Esophagus squamous epithelium (tissue), 5 donors: ENCODE results near the gene PTPRM. TPM values are rescaled to one million over a fixed set of nuclear protein-coding genes. Genes with fewer than 3 reads are reported as not detected.

ENCODE experiments used
- DNase-seq: peaks from one replicate; lab custom pipeline; 2025; lab: John Stamatoyannopoulos, UW
- H3K27ac ChIP-seq, 4 donors: fragments of 200-600 bp; sonication (generic); one replicate each; pipeline ENCODE4 v1.5.1; 2016 to 2019; ENCODE audit warnings: mild to moderate bottlenecking in 1 of 4
- H3K27me3 ChIP-seq, 4 donors: fragments of 200-600 bp; sonication (generic); 1 replicate in 3 of 4; 2 replicates in 1 of 4; pipeline versions ENCODE4 v1.5.1 to v1.6.0; 2017 to 2021; ENCODE audit warnings: antibody characterized with exemption in 1 of 4
- H3K36me3 ChIP-seq, 3 donors: fragments of 200-600 bp; sonication (generic); one replicate each; pipeline ENCODE4 v1.5.1; 2016 to 2019
- H3K4me1 ChIP-seq, 3 donors: fragments of 200-600 bp; sonication (generic); one replicate each; pipeline ENCODE4 v1.5.1; 2017 to 2019
- H3K4me3 ChIP-seq, 4 donors: fragments of 200-600 bp; sonication (generic); 1 replicate in 3 of 4; 2 replicates in 1 of 4; pipeline ENCODE4 v1.5.1; 2016 to 2019; ENCODE audit warnings: mild to moderate bottlenecking in 2 of 4, moderate library complexity in 1 of 4
- H3K9me3 ChIP-seq, 3 donors: fragments of 200-600 bp; sonication (generic); one replicate each; pipeline ENCODE4 v1.5.1; 2016 to 2019
- POLR2A ChIP-seq, 4 donors: fragments of 450-650 bp; IDR thresholded peaks; one replicate each; pipeline ENCODE4 v1.6.1; 2017; ENCODE audit warnings: antibody characterized with exemption in 4 of 4, mild to moderate bottlenecking in 4 of 4, moderate library complexity in 3 of 4
- WGBS, 2 donors: methylation state at CpG; one replicate each; pipeline ENCODE4 v1.1.5; 2018; 5-methylcytosine and 5-hydroxymethylcytosine counted together
- intact Hi-C: fragments of 100-400 bp; cut with DNase I; formaldehyde crosslinking; loops from one replicate; pipeline ENCODE4 v1.15.0; 2022
- total RNA-seq, 4 donors: library from RNA; depleted of rRNA; stranded (reverse); fragments of >200 nt; gene quantifications; one replicate each; pipeline ENCODE4 v1.1.0, GENCODE V29; 2016
- TF ChIP-seq, protein P1 (sequence below), 6 experiments: fragments of 450-650 bp in 4 of 6; fragments of 200-600 bp in 2 of 6; sonication (generic) in 2 of 6; IDR thresholded peaks; one replicate each; pipeline ENCODE4 v1.5.1; 2016 to 2019; ENCODE audit warnings: antibody characterized with exemption in 6 of 6, mild to moderate bottlenecking in 4 of 6, moderate library complexity in 4 of 6
- donor health status: DM: yes; HTN: yes; CAD: no.

Gene PTPRM
- total RNA-seq, 4 donors from 2014 or later: 6.5 to 38.7 (median 11.1) TPM

DNA sequence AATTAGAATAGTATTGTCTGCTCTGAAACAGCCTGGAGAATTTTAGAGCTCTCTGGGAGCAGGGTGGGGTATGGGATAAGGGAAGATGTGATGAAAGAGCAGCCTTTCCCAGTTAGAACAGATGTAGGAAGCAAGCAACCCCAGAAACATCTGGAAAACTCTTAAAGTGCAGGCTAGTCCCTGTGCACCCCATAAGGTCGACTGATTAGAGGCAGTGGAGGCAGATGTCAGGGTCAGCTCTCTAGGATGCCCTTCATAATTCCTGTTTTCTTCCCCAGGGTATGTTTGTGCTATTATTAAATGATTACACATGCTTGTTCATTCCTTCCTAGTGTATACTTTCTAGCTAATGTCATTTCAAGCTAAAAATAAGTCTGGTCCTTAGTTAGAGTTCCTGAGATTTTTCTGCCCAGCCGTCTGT lies 41.7 kb downstream of the PTPRM start:
- 31 to 41% methylated on average over 2 of the region's 2 CpGs for WGBS, 2 donors
- no peaks in the 10 kb centered on the region for H3K36me3 ChIP-seq
- no peaks in the 10 kb centered on the region for H3K9me3 ChIP-seq
- intact Hi-C loops: no loop called here
- TF ChIP-seq POLR2A (IDR thresholded peaks at IDR 0.05): no peak
- TF ChIP-seq, protein P1, sequence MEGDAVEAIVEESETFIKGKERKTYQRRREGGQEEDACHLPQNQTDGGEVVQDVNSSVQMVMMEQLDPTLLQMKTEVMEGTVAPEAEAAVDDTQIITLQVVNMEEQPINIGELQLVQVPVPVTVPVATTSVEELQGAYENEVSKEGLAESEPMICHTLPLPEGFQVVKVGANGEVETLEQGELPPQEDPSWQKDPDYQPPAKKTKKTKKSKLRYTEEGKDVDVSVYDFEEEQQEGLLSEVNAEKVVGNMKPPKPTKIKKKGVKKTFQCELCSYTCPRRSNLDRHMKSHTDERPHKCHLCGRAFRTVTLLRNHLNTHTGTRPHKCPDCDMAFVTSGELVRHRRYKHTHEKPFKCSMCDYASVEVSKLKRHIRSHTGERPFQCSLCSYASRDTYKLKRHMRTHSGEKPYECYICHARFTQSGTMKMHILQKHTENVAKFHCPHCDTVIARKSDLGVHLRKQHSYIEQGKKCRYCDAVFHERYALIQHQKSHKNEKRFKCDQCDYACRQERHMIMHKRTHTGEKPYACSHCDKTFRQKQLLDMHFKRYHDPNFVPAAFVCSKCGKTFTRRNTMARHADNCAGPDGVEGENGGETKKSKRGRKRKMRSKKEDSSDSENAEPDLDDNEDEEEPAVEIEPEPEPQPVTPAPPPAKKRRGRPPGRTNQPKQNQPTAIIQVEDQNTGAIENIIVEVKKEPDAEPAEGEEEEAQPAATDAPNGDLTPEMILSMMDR (IDR thresholded peaks at IDR 0.05): no peak
- H3K4me3 ChIP-seq: no peak overlapping the region
- H3K4me1 ChIP-seq: peaks cover 0 to 23% (median 2%) of the 10 kb centered on the region in 3 donors
- DNase-seq: no peak
- H3K27me3 ChIP-seq: no peaks in the 10 kb centered on the region
- H3K27ac ChIP-seq: peak overlapping the region in 2 of 4 donors; percentile 15 to 43

DNA sequence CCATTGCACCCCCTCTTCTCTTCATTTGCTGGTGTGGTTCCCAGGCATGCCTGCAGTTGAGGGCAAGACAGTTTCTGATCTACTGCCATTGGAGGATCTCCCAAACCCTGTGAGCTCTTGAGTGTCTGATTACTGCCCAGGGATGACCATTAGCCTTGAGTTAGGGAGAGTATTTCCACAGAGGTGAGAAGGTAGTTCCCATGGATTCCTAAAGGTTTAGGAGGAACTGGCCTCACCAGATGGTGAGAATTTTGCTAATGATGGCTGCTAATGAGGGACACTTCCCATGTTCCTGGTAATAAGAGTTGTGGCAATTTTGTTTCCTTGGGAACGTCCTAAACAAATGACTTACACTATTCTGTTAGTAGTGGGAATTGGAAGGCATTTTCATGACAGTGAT lies 42.5 kb downstream of the PTPRM start:
- no peak overlapping the region for H3K4me3 ChIP-seq
- DNase-seq: no peak
- WGBS, 2 donors: 58 to 89% methylated on average over 1 of the region's 1 CpG

DNA sequence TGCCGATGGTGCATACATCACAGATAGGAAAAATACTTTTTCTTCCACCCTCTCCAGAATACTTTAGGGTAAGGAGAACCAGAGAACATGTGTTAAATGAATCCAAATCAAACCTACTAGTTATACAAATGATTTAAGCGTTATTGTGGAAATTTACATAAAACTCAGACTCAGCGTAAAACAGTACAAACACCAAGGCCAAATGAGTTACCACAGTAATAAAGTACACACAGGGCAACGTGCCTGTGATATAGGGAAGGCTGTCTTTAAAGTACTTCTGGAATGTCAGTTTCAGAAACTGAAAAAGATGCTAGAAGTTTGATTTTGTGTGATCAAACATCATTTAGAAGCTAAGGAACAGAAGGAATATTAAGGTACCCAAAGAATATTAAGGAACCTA lies 46.9 kb downstream of the PTPRM start:
- WGBS, 2 donors: 73 to 80% methylated on average over 4 of the region's 4 CpGs
- intact Hi-C loops: no loop called here
- Histone ChIP-seq H3K27ac (no peak overlapping the region), H3K36me3 (no peaks in the 10 kb centered on the region), H3K9me3 (no peaks in the 10 kb centered on the region), H3K4me1 (peaks cover 5 to 47% (median 5%) of the 10 kb centered on the region in 3 donors), H3K27me3 (no peaks in the 10 kb centered on the region), H3K4me3 (no peak overlapping the region)
- no peak for DNase-seq
- TF ChIP-seq, protein P1 (IDR thresholded peaks at IDR 0.05): no peak
- TF ChIP-seq POLR2A (IDR thresholded peaks at IDR 0.05): no peak

More for the DNA sequence above, 42.5 kb downstream of the PTPRM start:
- H3K36me3 ChIP-seq: no peaks in the 10 kb centered on the region
- H3K27ac ChIP-seq: no peak overlapping the region
- no peaks in the 10 kb centered on the region for H3K9me3 ChIP-seq
- no peaks in the 10 kb centered on the region for H3K27me3 ChIP-seq
- peaks cover 0 to 23% (median 2%) of the 10 kb centered on the region in 3 donors for H3K4me1 ChIP-seq
- TF ChIP-seq, protein P1 (IDR thresholded peaks at IDR 0.05): no peak
- no peak for TF ChIP-seq POLR2A (IDR thresholded peaks at IDR 0.05)
- intact Hi-C loops: no loop called here

DNA sequence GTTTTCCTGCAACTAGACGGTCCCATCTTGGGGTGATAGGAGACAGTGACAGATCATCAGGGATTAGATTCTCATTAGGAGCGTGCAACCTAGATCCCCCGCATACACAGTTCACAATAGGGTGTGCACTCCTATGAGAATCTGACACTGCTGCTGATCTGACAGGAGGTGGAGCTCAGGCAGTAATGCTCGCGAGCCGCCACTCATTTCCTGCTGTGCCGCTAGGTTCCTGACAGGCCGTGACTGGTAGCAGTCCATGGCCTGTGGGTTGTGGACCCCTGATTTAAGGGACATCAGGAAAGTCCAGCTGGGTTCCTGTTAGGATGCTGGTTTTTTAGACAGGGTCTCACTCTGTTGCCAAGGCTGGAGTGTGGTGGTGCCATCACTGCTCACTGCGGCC lies 48.7 kb downstream of the PTPRM start:
- peaks cover 5 to 52% (median 5%) of the 10 kb centered on the region in 3 donors for H3K4me1 ChIP-seq
- DNase-seq: no peak
- no peak overlapping the region for H3K4me3 ChIP-seq
- intact Hi-C loops: no loop called here
- no peak for TF ChIP-seq POLR2A (IDR thresholded peaks at IDR 0.05)
- TF ChIP-seq, protein P1 (IDR thresholded peaks at IDR 0.05): no peak
- H3K9me3 ChIP-seq: no peaks in the 10 kb centered on the region
- H3K27ac ChIP-seq: no peak overlapping the region
- WGBS, 2 donors: 87 to 90% methylated on average over 7 to 9 of the region's 9 CpGs
- H3K27me3 ChIP-seq: no peaks in the 10 kb centered on the region
- no peaks in the 10 kb centered on the region for H3K36me3 ChIP-seq

DNA sequence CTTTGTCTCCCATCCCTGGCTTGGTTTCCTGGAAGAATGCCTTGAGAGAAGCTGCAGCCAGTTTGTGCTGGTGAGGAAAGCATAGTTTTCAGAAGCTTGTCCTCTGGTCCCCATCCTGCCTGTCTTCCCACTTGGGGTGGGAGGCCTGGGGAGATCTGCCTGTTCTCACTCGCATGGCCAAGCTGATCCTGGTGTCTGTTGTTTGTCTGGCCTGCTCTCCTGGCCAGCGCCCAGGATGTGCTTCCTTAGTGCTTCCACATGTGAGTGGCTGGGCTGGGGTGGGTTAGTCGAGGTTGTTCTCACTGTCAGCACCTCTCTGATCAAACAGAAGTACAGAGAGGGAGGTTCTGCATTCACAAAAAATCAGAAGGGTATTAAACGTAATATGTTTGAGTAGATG lies 49.5 kb downstream of the PTPRM start:
- WGBS, 2 donors: 23 to 70% methylated on average over 1 to 2 of the region's 4 CpGs
- H3K27me3 ChIP-seq: no peaks in the 10 kb centered on the region
- DNase-seq: no peak
- H3K36me3 ChIP-seq: no peaks in the 10 kb centered on the region
- peak overlapping the region in 1 of 4 donors; percentile 2 for H3K27ac ChIP-seq
- intact Hi-C loops: no loop called here
- peaks cover 5 to 52% (median 5%) of the 10 kb centered on the region in 3 donors for H3K4me1 ChIP-seq
- H3K9me3 ChIP-seq: no peaks in the 10 kb centered on the region
- no peak overlapping the region for H3K4me3 ChIP-seq
- no peak for TF ChIP-seq POLR2A (IDR thresholded peaks at IDR 0.05)
- TF ChIP-seq, protein P1 (IDR thresholded peaks at IDR 0.05): no peak
